GM23338 (cell line): ENCODE results near the gene ZNF292. TPM values are rescaled to one million over a fixed set of nuclear protein-coding genes. Genes with fewer than 3 reads are reported as not detected.

ENCODE experiments used
- ATAC-seq: fragments of 200-7000 bp; cut with Tn5 transposase; 3 replicates; pipeline ENCODE4 v1.9.1; 2020
- DNase-seq: peaks from one replicate; pipeline ENCODE4 v3.0.0-alpha.2; 2015; ENCODE audit warnings: low spot score
- H2AFZ ChIP-seq: fragments of 200-600 bp; sonication (generic); 2 replicates; pipeline ENCODE4 v1.8.0; 2016; ENCODE audit warnings: antibody characterized with exemption, mild to moderate bottlenecking, moderate library complexity
- H3F3A ChIP-seq: fragments of 200-600 bp; sonication (generic); replicated peaks from 2 replicates; pipeline ENCODE4 v1.8.0; 2017; ENCODE audit warnings: antibody characterized with exemption, mixed run types, low read depth
- H3K27ac ChIP-seq: fragments of 200-600 bp; sonication (generic); 2 replicates; pipeline ENCODE4 v1.6.1; 2016; ENCODE audit warnings: low read depth
- H3K27me3 ChIP-seq: fragments of 200-600 bp; sonication (generic); 2 replicates; pipeline ENCODE4 v1.8.0; 2016; ENCODE audit warnings: mild to moderate bottlenecking, mixed run types, moderate library complexity; ENCODE audit not compliant: insufficient read depth
- H3K36me3 ChIP-seq: fragments of 200-600 bp; sonication (generic); 2 replicates; pipeline ENCODE4 v1.8.0; 2016; ENCODE audit warnings: mild to moderate bottlenecking; ENCODE audit not compliant: insufficient read depth
- H3K4me1 ChIP-seq: fragments of 200-600 bp; sonication (generic); 2 replicates; pipeline ENCODE4 v1.8.0; 2016; ENCODE audit warnings: mild to moderate bottlenecking, moderate library complexity; ENCODE audit not compliant: insufficient read depth
- H3K4me2 ChIP-seq: fragments of 200-600 bp; sonication (generic); 2 replicates; pipeline ENCODE4 v1.7.1; 2017; ENCODE audit warnings: mixed run types
- H3K4me3 ChIP-seq: fragments of 200-600 bp; sonication (generic); 2 replicates; pipeline ENCODE4 v1.6.1; 2016; ENCODE audit warnings: mixed run types
- H3K79me2 ChIP-seq: fragments of 200-600 bp; sonication (generic); replicated peaks from 2 replicates; pipeline ENCODE4 v1.8.0; 2017; ENCODE audit warnings: mild to moderate bottlenecking; ENCODE audit not compliant: insufficient read depth
- H3K9me2 ChIP-seq: fragments of 200-600 bp; sonication (generic); 2 replicates; pipeline ENCODE4 v1.8.0; 2017; ENCODE audit not compliant: insufficient read depth
- H4K20me1 ChIP-seq: fragments of 200-600 bp; sonication (generic); replicated peaks from 2 replicates; pipeline ENCODE4 v1.8.0; 2017; ENCODE audit warnings: mild to moderate bottlenecking; ENCODE audit not compliant: insufficient read depth
- H3K27ac Mint-ChIP-seq: 2 replicates; pipeline ENCODE4 v1.8.0; 2020; ENCODE audit warnings: inconsistent platforms, mild to moderate bottlenecking, moderate library complexity, mixed read lengths
- H3K27me3 Mint-ChIP-seq: 3 replicates; pipeline ENCODE4 v1.8.0; 2022; ENCODE audit warnings: low read depth, mild to moderate bottlenecking, moderate library complexity, mixed read lengths, inconsistent platforms; ENCODE audit not compliant: insufficient read depth, poor library complexity
- H3K36me3 Mint-ChIP-seq: 3 replicates; pipeline ENCODE4 v1.8.0; 2021; ENCODE audit warnings: low read depth, mild to moderate bottlenecking, inconsistent platforms, moderate library complexity, mixed read lengths
- H3K4me1 Mint-ChIP-seq: 3 replicates; pipeline ENCODE4 v1.8.0; 2020; ENCODE audit warnings: mild to moderate bottlenecking, inconsistent platforms, mixed read lengths
- H3K4me3 Mint-ChIP-seq: 3 replicates; pipeline ENCODE4 v1.8.0; 2021; ENCODE audit warnings: moderate library complexity, mild to moderate bottlenecking, inconsistent platforms, mixed read lengths
- H3K9me3 Mint-ChIP-seq: 3 replicates; pipeline ENCODE4 v1.8.0; 2020; ENCODE audit warnings: moderate library complexity, mild to moderate bottlenecking, inconsistent platforms, mixed read lengths
- CREB1 ChIP-seq: fragments of 250-450 bp; sonication (Bioruptor Pico); IDR thresholded peaks from 2 replicates; pipeline ENCODE4 v1.5.0; 2020; ENCODE audit warnings: low read depth, mild to moderate bottlenecking, moderate library complexity
- EZH2 ChIP-seq: fragments of 200-600 bp; sonication (generic); IDR thresholded peaks from one replicate; pipeline ENCODE4 v1.8.0; 2017; ENCODE audit warnings: antibody characterized with exemption, mild to moderate bottlenecking, low read depth; ENCODE audit not compliant: unreplicated experiment
- EZH2phosphoT487 ChIP-seq: fragments of 200-600 bp; sonication (generic); IDR thresholded peaks from one replicate; pipeline ENCODE4 v1.8.1; 2018; ENCODE audit warnings: antibody characterized with exemption; ENCODE audit not compliant: unreplicated experiment
- NANOG ChIP-seq: IDR thresholded peaks from 2 replicates; pipeline ENCODE4 v1.6.1; 2016; ENCODE audit warnings: antibody characterized with exemption, borderline replicate concordance
- POLR2AphosphoS5 ChIP-seq: IDR thresholded peaks from 2 replicates; pipeline ENCODE4 v1.6.1; 2016; ENCODE audit warnings: antibody characterized with exemption, low read depth
- STAT1 ChIP-seq: IDR thresholded peaks from one replicate; pipeline ENCODE4 v1.6.1; 2016; ENCODE audit warnings: antibody characterized with exemption; ENCODE audit not compliant: unreplicated experiment
- ZNF114 ChIP-seq: fragments of 250-450 bp; sonication (Bioruptor Pico); IDR thresholded peaks from 2 replicates; pipeline ENCODE4 v1.5.0; 2020; ENCODE audit warnings: mild to moderate bottlenecking, moderate library complexity
- ZNF331 ChIP-seq: fragments of 250-450 bp; sonication (Bioruptor Pico); IDR thresholded peaks from 2 replicates; pipeline ENCODE4 v1.5.0; 2020; ENCODE audit warnings: low read depth, mild to moderate bottlenecking, moderate library complexity
- polyA plus RNA-seq: library from polyadenylated mRNA; unstranded; fragments of >200 nt; fragmentation: Nextera tagmentation; extraction: Ambion mirVana; gene quantifications from 2 replicates; pipeline ENCODE4 v1.2.1, GENCODE V29; 2016
- total RNA-seq: library from RNA; depleted of rRNA; stranded (reverse); fragments of >200 nt; shearing (Covaris generic); gene quantifications from 2 replicates; pipeline ENCODE4 v1.2.3, GENCODE V29; 2014
- TF ChIP-seq, protein P1 (sequence below): fragments of 250-450 bp; sonication (Bioruptor Pico); IDR thresholded peaks from 2 replicates; pipeline ENCODE4 v1.5.0; 2020; ENCODE audit warnings: mild to moderate bottlenecking, moderate library complexity
- TF ChIP-seq, protein P2 (sequence below): IDR thresholded peaks from 2 replicates; pipeline ENCODE4 v1.6.1; 2016; ENCODE audit warnings: antibody characterized with exemption

ZNF292 gene
- total and polyA plus RNA-seq, 2 experiments from 2014 or later: 45.7 to 67.9 TPM

DNA sequence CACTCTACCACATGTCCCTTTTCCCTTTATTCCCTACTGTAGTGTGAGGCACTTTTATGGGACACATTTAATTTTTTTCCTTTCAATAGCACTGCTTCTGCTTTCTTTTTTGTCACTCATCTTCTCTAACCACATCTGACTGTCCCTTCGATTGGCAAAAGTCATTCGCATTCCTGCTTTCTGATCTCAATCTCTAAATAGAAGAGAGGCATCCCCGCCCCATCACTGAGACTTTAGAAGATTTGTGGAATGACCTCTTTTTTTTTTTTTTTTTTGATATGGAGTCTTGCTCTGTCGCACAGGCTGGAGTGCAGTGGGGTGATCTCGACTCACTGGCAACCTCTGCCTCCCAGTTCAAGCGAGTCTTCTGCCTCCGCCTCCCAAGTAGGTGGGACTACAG is 9.1 kb downstream of the ZNF292 start (continued):
- TF ChIP-seq, protein P1, sequence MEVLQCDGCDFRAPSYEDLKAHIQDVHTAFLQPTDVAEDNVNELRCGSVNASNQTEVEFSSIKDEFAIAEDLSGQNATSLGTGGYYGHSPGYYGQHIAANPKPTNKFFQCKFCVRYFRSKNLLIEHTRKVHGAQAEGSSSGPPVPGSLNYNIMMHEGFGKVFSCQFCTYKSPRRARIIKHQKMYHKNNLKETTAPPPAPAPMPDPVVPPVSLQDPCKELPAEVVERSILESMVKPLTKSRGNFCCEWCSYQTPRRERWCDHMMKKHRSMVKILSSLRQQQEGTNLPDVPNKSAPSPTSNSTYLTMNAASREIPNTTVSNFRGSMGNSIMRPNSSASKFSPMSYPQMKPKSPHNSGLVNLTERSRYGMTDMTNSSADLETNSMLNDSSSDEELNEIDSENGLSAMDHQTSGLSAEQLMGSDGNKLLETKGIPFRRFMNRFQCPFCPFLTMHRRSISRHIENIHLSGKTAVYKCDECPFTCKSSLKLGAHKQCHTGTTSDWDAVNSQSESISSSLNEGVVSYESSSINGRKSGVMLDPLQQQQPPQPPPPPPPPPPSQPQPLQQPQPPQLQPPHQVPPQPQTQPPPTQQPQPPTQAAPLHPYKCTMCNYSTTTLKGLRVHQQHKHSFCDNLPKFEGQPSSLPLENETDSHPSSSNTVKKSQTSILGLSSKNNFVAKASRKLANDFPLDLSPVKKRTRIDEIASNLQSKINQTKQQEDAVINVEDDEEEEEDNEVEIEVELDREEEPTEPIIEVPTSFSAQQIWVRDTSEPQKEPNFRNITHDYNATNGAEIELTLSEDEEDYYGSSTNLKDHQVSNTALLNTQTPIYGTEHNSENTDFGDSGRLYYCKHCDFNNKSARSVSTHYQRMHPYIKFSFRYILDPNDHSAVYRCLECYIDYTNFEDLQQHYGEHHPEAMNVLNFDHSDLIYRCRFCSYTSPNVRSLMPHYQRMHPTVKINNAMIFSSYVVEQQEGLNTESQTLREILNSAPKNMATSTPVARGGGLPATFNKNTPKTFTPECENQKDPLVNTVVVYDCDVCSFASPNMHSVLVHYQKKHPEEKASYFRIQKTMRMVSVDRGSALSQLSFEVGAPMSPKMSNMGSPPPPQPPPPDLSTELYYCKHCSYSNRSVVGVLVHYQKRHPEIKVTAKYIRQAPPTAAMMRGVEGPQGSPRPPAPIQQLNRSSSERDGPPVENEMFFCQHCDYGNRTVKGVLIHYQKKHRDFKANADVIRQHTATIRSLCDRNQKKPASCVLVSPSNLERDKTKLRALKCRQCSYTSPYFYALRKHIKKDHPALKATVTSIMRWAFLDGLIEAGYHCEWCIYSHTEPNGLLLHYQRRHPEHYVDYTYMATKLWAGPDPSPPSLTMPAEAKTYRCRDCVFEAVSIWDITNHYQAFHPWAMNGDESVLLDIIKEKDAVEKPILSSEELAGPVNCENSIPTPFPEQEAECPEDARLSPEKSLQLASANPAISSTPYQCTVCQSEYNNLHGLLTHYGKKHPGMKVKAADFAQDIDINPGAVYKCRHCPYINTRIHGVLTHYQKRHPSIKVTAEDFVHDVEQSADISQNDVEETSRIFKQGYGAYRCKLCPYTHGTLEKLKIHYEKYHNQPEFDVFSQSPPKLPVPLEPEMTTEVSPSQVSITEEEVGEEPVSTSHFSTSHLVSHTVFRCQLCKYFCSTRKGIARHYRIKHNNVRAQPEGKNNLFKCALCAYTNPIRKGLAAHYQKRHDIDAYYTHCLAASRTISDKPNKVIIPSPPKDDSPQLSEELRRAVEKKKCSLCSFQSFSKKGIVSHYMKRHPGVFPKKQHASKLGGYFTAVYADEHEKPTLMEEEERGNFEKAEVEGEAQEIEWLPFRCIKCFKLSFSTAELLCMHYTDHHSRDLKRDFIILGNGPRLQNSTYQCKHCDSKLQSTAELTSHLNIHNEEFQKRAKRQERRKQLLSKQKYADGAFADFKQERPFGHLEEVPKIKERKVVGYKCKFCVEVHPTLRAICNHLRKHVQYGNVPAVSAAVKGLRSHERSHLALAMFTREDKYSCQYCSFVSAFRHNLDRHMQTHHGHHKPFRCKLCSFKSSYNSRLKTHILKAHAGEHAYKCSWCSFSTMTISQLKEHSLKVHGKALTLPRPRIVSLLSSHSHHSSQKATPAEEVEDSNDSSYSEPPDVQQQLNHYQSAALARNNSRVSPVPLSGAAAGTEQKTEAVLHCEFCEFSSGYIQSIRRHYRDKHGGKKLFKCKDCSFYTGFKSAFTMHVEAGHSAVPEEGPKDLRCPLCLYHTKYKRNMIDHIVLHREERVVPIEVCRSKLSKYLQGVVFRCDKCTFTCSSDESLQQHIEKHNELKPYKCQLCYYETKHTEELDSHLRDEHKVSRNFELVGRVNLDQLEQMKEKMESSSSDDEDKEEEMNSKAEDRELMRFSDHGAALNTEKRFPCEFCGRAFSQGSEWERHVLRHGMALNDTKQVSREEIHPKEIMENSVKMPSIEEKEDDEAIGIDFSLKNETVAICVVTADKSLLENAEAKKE (CRISPR knock-in tag): no peak
- TF ChIP-seq EZH2 (no peak), STAT1 (no peak), POLR2AphosphoS5 (no peak), NANOG (no peak)
- TF ChIP-seq, protein P2, sequence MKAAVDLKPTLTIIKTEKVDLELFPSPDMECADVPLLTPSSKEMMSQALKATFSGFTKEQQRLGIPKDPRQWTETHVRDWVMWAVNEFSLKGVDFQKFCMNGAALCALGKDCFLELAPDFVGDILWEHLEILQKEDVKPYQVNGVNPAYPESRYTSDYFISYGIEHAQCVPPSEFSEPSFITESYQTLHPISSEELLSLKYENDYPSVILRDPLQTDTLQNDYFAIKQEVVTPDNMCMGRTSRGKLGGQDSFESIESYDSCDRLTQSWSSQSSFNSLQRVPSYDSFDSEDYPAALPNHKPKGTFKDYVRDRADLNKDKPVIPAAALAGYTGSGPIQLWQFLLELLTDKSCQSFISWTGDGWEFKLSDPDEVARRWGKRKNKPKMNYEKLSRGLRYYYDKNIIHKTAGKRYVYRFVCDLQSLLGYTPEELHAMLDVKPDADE: no peak

DNA sequence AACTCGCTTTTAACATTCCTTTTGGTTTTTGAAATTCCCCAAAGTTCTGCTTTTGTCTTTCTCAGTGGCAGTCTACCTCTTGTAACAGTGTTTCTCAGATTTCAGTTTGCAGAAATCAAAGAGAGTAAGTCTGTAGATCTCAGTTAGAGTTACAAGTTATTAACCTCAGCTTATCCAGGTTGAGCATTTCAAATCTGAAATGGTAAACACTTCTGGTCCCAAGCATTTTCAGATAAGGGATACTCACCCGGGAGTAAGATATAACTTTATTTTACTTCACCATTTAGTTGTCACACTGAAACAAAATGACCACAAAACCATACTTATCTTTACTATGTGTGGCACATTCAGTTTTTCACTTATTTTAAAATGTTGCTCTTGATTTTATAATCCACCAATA is 9.8 kb downstream of the ZNF292 start:
- Mint-ChIP-seq H3K27ac (peak overlapping the region; percentile 60; the same call in 1 of the 2 replicates), H3K4me3 (0 out of 3 replicates have a peak overlapping the region, but pooled peaks have one; percentile 8)

More for the DNA sequence above, 9.8 kb downstream of the ZNF292 start:
- Histone ChIP-seq H3K27me3 (no peaks in the 10 kb centered on the region), H3K4me2 (peak overlapping the region; percentile 34; the same call in 1 of the 2 replicates), H3K36me3 (no peaks in the 10 kb centered on the region), H3K4me3 (0 out of 2 replicates have a peak overlapping the region, but pooled peaks have one; percentile 1), H3K4me1 (peaks cover 73% of the 10 kb centered on the region), H3K27ac (0 out of 2 replicates have a peak overlapping the region, but pooled peaks have one; percentile 36), H2AFZ (no peak overlapping the region), H3K79me2 (peaks cover 100% of the 10 kb centered on the region), H3K9me2 (no peaks in the 10 kb centered on the region), H4K20me1 (peaks cover 38% of the 10 kb centered on the region), H3F3A (no peaks in the 10 kb centered on the region)
- DNase-seq (no peak), ATAC-seq (no peak)
- Mint-ChIP-seq H3K36me3 (no peaks in the 10 kb centered on the region; the same call in 2 of the 3 replicates), H3K9me3 (no peaks in the 10 kb centered on the region), H3K4me1 (peaks cover 66% of the 10 kb centered on the region), H3K27me3 (peaks cover 6% of the 10 kb centered on the region)
- TF ChIP-seq ZNF331 (CRISPR knock-in tag): no peak
- no peak for TF ChIP-seq NANOG
- no peak for TF ChIP-seq STAT1
- TF ChIP-seq CREB1: no peak
- no peak for TF ChIP-seq ZNF114 (CRISPR knock-in tag)
- TF ChIP-seq EZH2: no peak
- TF ChIP-seq EZH2phosphoT487: no peak
- TF ChIP-seq POLR2AphosphoS5: no peak
